GM19397 (cell line): ENCODE measurements around the gene SPATA17.
"Not testable (repeated sequence)": the region's sequence is repeated elsewhere in the genome, so short reads cannot be mapped to it uniquely, and the experiment has no call there.

Source experiments
- ATAC-seq: cut with Tn5 transposase; IDR thresholded peaks from one replicate; pipeline ENCODE4 v1.9.1; 2021; ENCODE audit warnings: mild to moderate bottlenecking, moderate library complexity; ENCODE audit not compliant: unreplicated experiment

The SPATA17 gene

GRCh38 chr1:217674028-217674729 is 43.0 kb downstream of the SPATA17 start:
- no peak for ATAC-seq

- ATAC-seq = no peak
Measured at GRCh38 chr1:217681806-217682205, 50.7 kb downstream of the SPATA17 start.

- ATAC-seq = no peak
Measured at GRCh38 chr1:217687511-217687910, 56.4 kb downstream of the SPATA17 start.

GRCh38 chr1:217696140-217696539 is 65.0 kb downstream of the SPATA17 start:
- not testable (repeated sequence) for ATAC-seq

GRCh38 chr1:217703326-217703725 is 72.2 kb downstream of the SPATA17 start:
- no peak for ATAC-seq

- ATAC-seq = no peak
Measured at GRCh38 chr1:217712925-217713597, 81.9 kb downstream of the SPATA17 start.

GRCh38 chr1:217715681-217716080 is 84.5 kb downstream of the SPATA17 start:
- no peak for ATAC-seq

GRCh38 chr1:217717959-217718358 is 86.8 kb downstream of the SPATA17 start:
- ATAC-seq = no peak

GRCh38 chr1:217718873-217719272 is 87.7 kb downstream of the SPATA17 start:
- ATAC-seq = no peak

- no peak for ATAC-seq
Measured at GRCh38 chr1:217721692-217722091, 90.5 kb downstream of the SPATA17 start.

- no peak for ATAC-seq
Measured at GRCh38 chr1:217734973-217735372, 103.8 kb downstream of the SPATA17 start.

- ATAC-seq = no peak
Measured at GRCh38 chr1:217747156-217747769, 116.1 kb downstream of the SPATA17 start.

- no peak for ATAC-seq
Measured at GRCh38 chr1:217769768-217770167, 138.6 kb downstream of the SPATA17 start.

GRCh38 chr1:217770918-217771317 is 139.8 kb downstream of the SPATA17 start:
- no peak for ATAC-seq

GRCh38 chr1:217776693-217777092 is 145.5 kb downstream of the SPATA17 start:
- ATAC-seq = no peak

GRCh38 chr1:217781056-217781455 is 149.9 kb downstream of the SPATA17 start:
- no peak for ATAC-seq

- no peak for ATAC-seq
Measured at GRCh38 chr1:217791091-217791490, 159.9 kb downstream of the SPATA17 start.

- no peak for ATAC-seq
Measured at GRCh38 chr1:217805792-217806191, 174.6 kb downstream of the SPATA17 start.

GRCh38 chr1:217812175-217812574 is 181.0 kb downstream of the SPATA17 start:
- ATAC-seq = no peak

GRCh38 chr1:217813031-217813430 is 181.9 kb downstream of the SPATA17 start:
- ATAC-seq = no peak

GRCh38 chr1:217837691-217838090 is 206.5 kb downstream of the SPATA17 start:
- ATAC-seq = no peak

GRCh38 chr1:217839161-217839560 is 208.0 kb downstream of the SPATA17 start:
- no peak for ATAC-seq
